SK-N-SH treated with all-trans-retinoic acid at 6 μM for 48 hours (cell line): ENCODE measurements around the gene NEK10.

Source experiments
- ATAC-seq: fragments of 200-7000 bp; cut with Tn5 transposase; 3 replicates; pipeline ENCODE4 v1.9.1; 2020; ENCODE audit warnings: mild to moderate bottlenecking, moderate library complexity
- ARNTL ChIP-seq: fragments of 450-650 bp; formaldehyde crosslinking; IDR thresholded peaks from 2 replicates; pipeline ENCODE4 v1.5.0; 2020; ENCODE audit warnings: low read depth, mild to moderate bottlenecking, moderate library complexity, borderline replicate concordance
- BACH2 ChIP-seq: fragments of 250-450 bp; sonication (Bioruptor Pico); IDR thresholded peaks from 2 replicates; pipeline ENCODE4 v1.9.0; 2021; ENCODE audit warnings: mild to moderate bottlenecking, borderline replicate concordance
- CSDC2 ChIP-seq: fragments of 250-450 bp; sonication (Bioruptor Pico); IDR thresholded peaks from 2 replicates; pipeline ENCODE4 v1.5.0; 2020; ENCODE audit warnings: mild to moderate bottlenecking, moderate library complexity
- ESRRG ChIP-seq: fragments of 250-450 bp; sonication (Bioruptor Pico); IDR thresholded peaks from 2 replicates; pipeline ENCODE4 v1.6.1; 2021; ENCODE audit warnings: mild to moderate bottlenecking
- GLIS3 ChIP-seq: fragments of 250-450 bp; sonication (Bioruptor Pico); IDR thresholded peaks from 2 replicates; pipeline ENCODE4 v1.5.0; 2020; ENCODE audit warnings: mild to moderate bottlenecking, moderate library complexity
- ISL1 ChIP-seq: fragments of 250-450 bp; sonication (Bioruptor Pico); IDR thresholded peaks from 2 replicates; pipeline ENCODE4 v2.1.2; 2022; ENCODE audit warnings: mild to moderate bottlenecking, moderate library complexity
- OSR1 ChIP-seq: fragments of 250-450 bp; sonication (Bioruptor Pico); IDR thresholded peaks from 2 replicates; pipeline ENCODE4 v1.8.0; 2022; ENCODE audit warnings: moderate library complexity, mild to moderate bottlenecking, inconsistent platforms
- PPARA ChIP-seq: fragments of 250-450 bp; sonication (Bioruptor Pico); IDR thresholded peaks from 2 replicates; pipeline ENCODE4 v1.5.0; 2020; ENCODE audit warnings: mild to moderate bottlenecking, borderline replicate concordance
- RARB ChIP-seq: fragments of 250-450 bp; sonication (Bioruptor Pico); IDR thresholded peaks from 2 replicates; pipeline ENCODE4 v1.8.0; 2021; ENCODE audit warnings: mild to moderate bottlenecking, moderate library complexity
- SNAI2 ChIP-seq: fragments of 250-450 bp; sonication (Bioruptor Pico); IDR thresholded peaks from 2 replicates; pipeline ENCODE4 v1.5.0; 2020; ENCODE audit warnings: mild to moderate bottlenecking, moderate library complexity
- TCF4 ChIP-seq: fragments of 250-450 bp; sonication (Bioruptor Pico); IDR thresholded peaks from 2 replicates; pipeline ENCODE4 v1.8.0; 2021; ENCODE audit warnings: mild to moderate bottlenecking, moderate library complexity, borderline replicate concordance
- TOX ChIP-seq: fragments of 250-450 bp; sonication (Bioruptor Pico); IDR thresholded peaks from 2 replicates; pipeline ENCODE4 v1.8.0; 2021; ENCODE audit warnings: mild to moderate bottlenecking, moderate library complexity, borderline replicate concordance
- ZFP3 ChIP-seq: fragments of 250-450 bp; sonication (Bioruptor Pico); IDR thresholded peaks from 2 replicates; pipeline ENCODE4 v1.5.0; 2020; ENCODE audit warnings: mild to moderate bottlenecking, moderate library complexity
- ZFP30 ChIP-seq: fragments of 450-650 bp; formaldehyde crosslinking; IDR thresholded peaks from 2 replicates; pipeline ENCODE4 v1.5.0; 2022; ENCODE audit warnings: mild to moderate bottlenecking, moderate library complexity
- ZNF565 ChIP-seq: fragments of 450-650 bp; formaldehyde crosslinking; conservative IDR thresholded peaks from 2 replicates; pipeline ENCODE4 v1.5.0; 2020; ENCODE audit warnings: low read depth, mild to moderate bottlenecking, moderate library complexity
- ZNF70 ChIP-seq: fragments of 450-650 bp; formaldehyde crosslinking; IDR thresholded peaks from 2 replicates; pipeline ENCODE4 v1.5.0; 2020; ENCODE audit warnings: mild to moderate bottlenecking, moderate library complexity
- ZNF8 ChIP-seq: fragments of 450-650 bp; formaldehyde crosslinking; IDR thresholded peaks from 2 replicates; pipeline ENCODE4 v1.5.0; 2020; ENCODE audit warnings: mild to moderate bottlenecking, moderate library complexity
- TF ChIP-seq, protein P1 (sequence below): fragments of 250-450 bp; sonication (Bioruptor Pico); IDR thresholded peaks from 2 replicates; pipeline ENCODE4 v1.8.0; 2020; ENCODE audit warnings: mild to moderate bottlenecking, moderate library complexity, borderline replicate concordance
- TF ChIP-seq, protein P2 (sequence below): fragments of 250-450 bp; sonication (Bioruptor Pico); IDR thresholded peaks from 2 replicates; pipeline ENCODE4 v1.8.0; 2021; ENCODE audit warnings: low read depth, mild to moderate bottlenecking, moderate library complexity, borderline replicate concordance
- TF ChIP-seq, protein P3 (sequence below): fragments of 250-450 bp; sonication (Bioruptor Pico); IDR thresholded peaks from 2 replicates; pipeline ENCODE4 v1.5.1; 2021; ENCODE audit warnings: mild to moderate bottlenecking, moderate library complexity
- TF ChIP-seq, protein P4 (sequence below): fragments of 250-450 bp; sonication (Bioruptor Pico); IDR thresholded peaks from 2 replicates; pipeline ENCODE4 v1.5.1; 2020; ENCODE audit warnings: low read depth, mild to moderate bottlenecking, moderate library complexity
- TF ChIP-seq, protein P5 (sequence below): fragments of 250-450 bp; sonication (Bioruptor Pico); IDR thresholded peaks from 2 replicates; pipeline ENCODE4 v1.5.0; 2020; ENCODE audit warnings: mild to moderate bottlenecking, moderate library complexity

The NEK10 gene

DNA sequence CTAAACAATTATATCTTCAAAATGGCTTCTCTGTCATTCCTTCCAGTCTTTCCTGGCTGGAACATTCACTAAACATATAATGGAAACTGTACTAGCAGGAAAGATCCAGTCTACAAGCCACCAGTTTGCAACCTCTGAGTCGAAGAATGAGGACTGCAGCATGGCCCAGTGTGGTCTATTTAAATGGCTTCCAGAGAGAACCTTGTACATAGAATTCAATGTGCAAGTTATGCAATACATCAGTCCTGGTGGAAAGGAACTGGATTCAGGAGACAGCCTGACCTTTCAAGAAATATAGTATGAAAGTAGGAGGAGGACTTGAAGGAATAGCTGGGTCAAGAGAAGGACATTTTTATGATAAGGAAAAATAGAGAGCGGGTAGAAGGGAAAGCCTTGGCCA, 49.9 kb downstream of the NEK10 start (continued):
- TF ChIP-seq BACH2 (CRISPR knock-in tag) (no peak), PPARA (CRISPR knock-in tag) (no peak), ZNF70 (CRISPR knock-in tag) (no peak), ISL1 (CRISPR knock-in tag) (no peak)

DNA sequence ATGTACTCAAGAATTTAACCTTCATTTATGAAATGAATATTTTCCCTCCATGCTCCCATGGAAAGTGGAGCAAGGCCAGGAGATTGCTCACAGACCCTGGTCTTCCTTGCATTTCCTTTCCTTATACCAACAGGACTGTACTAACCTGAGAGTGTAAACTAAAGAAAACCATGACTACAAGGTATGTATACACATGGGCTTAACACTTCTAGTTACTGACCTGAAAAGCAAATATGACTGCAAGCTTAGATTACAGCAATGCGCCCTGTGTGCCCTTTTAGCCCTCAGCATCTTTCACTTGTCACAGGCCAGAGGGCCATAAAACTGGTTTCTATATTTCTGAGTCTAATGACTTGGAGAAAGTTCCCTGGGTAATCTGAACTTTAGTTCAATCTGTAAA, 52.1 kb downstream of the NEK10 start:
- TF ChIP-seq ZFP3 (CRISPR knock-in tag) (no peak), CSDC2 (CRISPR knock-in tag) (no peak), PPARA (CRISPR knock-in tag) (no peak), ESRRG (CRISPR knock-in tag) (no peak), GLIS3 (no peak), TOX (CRISPR knock-in tag) (no peak), RARB (CRISPR knock-in tag) (no peak), ZFP30 (CRISPR knock-in tag) (no peak), ARNTL (CRISPR knock-in tag) (no peak), SNAI2 (CRISPR knock-in tag) (no peak), OSR1 (no peak), ZNF8 (CRISPR knock-in tag) (no peak), ZNF70 (CRISPR knock-in tag) (no peak), TCF4 (CRISPR knock-in tag) (no peak), ZNF565 (no peak)
- TF ChIP-seq, protein P1, sequence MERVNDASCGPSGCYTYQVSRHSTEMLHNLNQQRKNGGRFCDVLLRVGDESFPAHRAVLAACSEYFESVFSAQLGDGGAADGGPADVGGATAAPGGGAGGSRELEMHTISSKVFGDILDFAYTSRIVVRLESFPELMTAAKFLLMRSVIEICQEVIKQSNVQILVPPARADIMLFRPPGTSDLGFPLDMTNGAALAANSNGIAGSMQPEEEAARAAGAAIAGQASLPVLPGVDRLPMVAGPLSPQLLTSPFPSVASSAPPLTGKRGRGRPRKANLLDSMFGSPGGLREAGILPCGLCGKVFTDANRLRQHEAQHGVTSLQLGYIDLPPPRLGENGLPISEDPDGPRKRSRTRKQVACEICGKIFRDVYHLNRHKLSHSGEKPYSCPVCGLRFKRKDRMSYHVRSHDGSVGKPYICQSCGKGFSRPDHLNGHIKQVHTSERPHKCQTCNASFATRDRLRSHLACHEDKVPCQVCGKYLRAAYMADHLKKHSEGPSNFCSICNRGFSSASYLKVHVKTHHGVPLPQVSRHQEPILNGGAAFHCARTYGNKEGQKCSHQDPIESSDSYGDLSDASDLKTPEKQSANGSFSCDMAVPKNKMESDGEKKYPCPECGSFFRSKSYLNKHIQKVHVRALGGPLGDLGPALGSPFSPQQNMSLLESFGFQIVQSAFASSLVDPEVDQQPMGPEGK (CRISPR knock-in tag), result no peak
- TF ChIP-seq, protein P2, sequence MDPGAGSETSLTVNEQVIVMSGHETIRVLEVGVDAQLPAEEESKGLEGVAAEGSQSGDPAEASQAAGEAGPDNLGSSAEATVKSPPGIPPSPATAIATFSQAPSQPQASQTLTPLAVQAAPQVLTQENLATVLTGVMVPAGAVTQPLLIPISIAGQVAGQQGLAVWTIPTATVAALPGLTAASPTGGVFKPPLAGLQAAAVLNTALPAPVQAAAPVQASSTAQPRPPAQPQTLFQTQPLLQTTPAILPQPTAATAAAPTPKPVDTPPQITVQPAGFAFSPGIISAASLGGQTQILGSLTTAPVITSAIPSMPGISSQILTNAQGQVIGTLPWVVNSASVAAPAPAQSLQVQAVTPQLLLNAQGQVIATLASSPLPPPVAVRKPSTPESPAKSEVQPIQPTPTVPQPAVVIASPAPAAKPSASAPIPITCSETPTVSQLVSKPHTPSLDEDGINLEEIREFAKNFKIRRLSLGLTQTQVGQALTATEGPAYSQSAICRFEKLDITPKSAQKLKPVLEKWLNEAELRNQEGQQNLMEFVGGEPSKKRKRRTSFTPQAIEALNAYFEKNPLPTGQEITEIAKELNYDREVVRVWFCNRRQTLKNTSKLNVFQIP (CRISPR knock-in tag), result no peak
- TF ChIP-seq, protein P3, sequence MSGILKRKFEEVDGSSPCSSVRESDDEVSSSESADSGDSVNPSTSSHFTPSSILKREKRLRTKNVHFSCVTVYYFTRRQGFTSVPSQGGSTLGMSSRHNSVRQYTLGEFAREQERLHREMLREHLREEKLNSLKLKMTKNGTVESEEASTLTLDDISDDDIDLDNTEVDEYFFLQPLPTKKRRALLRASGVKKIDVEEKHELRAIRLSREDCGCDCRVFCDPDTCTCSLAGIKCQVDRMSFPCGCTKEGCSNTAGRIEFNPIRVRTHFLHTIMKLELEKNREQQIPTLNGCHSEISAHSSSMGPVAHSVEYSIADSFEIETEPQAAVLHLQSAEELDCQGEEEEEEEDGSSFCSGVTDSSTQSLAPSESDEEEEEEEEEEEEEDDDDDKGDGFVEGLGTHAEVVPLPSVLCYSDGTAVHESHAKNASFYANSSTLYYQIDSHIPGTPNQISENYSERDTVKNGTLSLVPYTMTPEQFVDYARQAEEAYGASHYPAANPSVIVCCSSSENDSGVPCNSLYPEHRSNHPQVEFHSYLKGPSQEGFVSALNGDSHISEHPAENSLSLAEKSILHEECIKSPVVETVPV (CRISPR knock-in tag), result no peak
- TF ChIP-seq, protein P4, sequence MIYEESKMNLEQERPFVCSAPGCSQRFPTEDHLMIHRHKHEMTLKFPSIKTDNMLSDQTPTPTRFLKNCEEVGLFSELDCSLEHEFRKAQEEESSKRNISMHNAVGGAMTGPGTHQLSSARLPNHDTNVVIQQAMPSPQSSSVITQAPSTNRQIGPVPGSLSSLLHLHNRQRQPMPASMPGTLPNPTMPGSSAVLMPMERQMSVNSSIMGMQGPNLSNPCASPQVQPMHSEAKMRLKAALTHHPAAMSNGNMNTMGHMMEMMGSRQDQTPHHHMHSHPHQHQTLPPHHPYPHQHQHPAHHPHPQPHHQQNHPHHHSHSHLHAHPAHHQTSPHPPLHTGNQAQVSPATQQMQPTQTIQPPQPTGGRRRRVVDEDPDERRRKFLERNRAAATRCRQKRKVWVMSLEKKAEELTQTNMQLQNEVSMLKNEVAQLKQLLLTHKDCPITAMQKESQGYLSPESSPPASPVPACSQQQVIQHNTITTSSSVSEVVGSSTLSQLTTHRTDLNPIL, result no peak
- ATAC-seq, result no peak

DNA sequence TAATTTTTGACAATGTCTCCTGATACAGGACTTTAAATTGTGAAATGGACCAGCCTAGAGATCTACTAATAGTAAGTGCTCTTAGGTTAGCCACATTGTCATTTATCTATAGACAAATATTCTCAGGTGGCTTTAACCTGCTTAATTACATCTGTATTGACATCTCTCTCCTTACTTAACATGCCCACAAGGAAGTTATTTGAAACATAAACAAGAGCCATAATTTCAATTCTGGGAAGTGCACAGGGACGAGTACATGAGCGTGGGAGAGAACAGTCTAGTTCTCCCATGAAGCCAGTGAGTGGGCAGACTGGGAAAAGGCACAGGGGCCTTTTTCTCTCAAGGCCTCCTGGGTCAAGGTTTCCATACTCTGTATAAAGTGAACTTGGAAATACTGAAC, 54.2 kb downstream of the NEK10 start:
- TF ChIP-seq, protein P5, sequence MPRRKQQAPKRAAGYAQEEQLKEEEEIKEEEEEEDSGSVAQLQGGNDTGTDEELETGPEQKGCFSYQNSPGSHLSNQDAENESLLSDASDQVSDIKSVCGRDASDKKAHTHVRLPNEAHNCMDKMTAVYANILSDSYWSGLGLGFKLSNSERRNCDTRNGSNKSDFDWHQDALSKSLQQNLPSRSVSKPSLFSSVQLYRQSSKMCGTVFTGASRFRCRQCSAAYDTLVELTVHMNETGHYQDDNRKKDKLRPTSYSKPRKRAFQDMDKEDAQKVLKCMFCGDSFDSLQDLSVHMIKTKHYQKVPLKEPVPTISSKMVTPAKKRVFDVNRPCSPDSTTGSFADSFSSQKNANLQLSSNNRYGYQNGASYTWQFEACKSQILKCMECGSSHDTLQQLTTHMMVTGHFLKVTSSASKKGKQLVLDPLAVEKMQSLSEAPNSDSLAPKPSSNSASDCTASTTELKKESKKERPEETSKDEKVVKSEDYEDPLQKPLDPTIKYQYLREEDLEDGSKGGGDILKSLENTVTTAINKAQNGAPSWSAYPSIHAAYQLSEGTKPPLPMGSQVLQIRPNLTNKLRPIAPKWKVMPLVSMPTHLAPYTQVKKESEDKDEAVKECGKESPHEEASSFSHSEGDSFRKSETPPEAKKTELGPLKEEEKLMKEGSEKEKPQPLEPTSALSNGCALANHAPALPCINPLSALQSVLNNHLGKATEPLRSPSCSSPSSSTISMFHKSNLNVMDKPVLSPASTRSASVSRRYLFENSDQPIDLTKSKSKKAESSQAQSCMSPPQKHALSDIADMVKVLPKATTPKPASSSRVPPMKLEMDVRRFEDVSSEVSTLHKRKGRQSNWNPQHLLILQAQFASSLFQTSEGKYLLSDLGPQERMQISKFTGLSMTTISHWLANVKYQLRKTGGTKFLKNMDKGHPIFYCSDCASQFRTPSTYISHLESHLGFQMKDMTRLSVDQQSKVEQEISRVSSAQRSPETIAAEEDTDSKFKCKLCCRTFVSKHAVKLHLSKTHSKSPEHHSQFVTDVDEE (CRISPR knock-in tag), result no peak
- TF ChIP-seq, protein P1 (CRISPR knock-in tag), result no peak
- ATAC-seq, result no peak
